GM21717 (cell line): ENCODE results near the gene FBXW10B.
"Not testable (repeated sequence)": the region's sequence is repeated elsewhere in the genome, so short reads cannot be mapped to it uniquely, and the experiment has no call there.

Experiments used
- ATAC-seq: cut with Tn5 transposase; IDR thresholded peaks from one replicate; pipeline ENCODE4 v1.9.1; 2021; ENCODE audit warnings: mild to moderate bottlenecking, moderate library complexity; ENCODE audit not compliant: unreplicated experiment

FBXW10B gene

GRCh38 chr17:15619331-15620058 is at the start of gene FBXW10B:
Gene FBXW10B (minus strand): TSS chr17:15619704. CDS start chr17:15619512, 192 bp downstream.
- ATAC-seq: not testable (repeated sequence)

DNA sequence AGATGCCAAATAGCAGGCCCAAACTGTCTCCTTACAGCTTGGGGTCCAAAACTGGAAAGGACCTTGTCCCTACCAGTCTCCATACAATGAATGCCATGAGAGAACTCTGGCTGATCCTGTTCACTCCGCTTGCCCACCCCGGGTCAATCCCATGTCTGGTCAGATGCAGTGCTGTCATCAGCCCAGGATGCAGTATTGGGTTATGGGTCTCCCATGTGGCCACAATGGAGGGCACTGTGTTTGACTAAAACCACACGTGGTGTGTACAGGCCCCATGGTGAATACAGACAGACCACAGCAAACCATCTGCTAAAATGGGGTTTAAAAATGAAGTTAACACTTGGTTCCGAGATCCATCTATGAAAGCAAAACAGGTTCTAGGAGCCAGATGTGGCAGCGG is 44.2 kb upstream of the FBXW10B start:
- no peak for ATAC-seq

- no peak for ATAC-seq
Observed at GRCh38 chr17:15663176-15663575, 43.7 kb upstream of the FBXW10B start.

DNA sequence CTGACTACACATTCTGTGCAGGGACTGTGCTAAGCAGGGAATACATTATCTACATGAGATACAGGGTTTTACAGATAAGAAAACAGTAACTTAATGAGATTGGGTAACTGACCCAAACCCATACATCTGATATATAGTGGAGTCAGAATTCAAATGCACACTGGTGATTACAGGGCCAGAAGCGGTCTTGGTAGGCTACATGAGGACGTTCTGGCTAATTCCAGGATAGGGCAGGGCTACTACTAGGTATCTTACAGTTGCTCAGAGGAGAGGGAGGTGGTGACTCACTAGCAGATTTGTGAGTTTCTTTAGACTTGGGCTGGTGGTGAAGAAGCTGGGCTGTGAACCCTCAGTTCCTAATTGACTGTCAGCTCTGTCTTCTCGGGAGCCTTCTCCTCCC is 43.2 kb upstream of the FBXW10B start:
- no peak for ATAC-seq

- ATAC-seq: no peak
Observed at GRCh38 chr17:15660077-15660476, 40.6 kb upstream of the FBXW10B start.

- no peak for ATAC-seq
Observed at GRCh38 chr17:15659663-15660062, 40.2 kb upstream of the FBXW10B start.

- ATAC-seq: no peak
Observed at GRCh38 chr17:15659236-15659635, 39.7 kb upstream of the FBXW10B start.

GRCh38 chr17:15658296-15658695 is 38.8 kb upstream of the FBXW10B start:
- ATAC-seq: no peak

DNA sequence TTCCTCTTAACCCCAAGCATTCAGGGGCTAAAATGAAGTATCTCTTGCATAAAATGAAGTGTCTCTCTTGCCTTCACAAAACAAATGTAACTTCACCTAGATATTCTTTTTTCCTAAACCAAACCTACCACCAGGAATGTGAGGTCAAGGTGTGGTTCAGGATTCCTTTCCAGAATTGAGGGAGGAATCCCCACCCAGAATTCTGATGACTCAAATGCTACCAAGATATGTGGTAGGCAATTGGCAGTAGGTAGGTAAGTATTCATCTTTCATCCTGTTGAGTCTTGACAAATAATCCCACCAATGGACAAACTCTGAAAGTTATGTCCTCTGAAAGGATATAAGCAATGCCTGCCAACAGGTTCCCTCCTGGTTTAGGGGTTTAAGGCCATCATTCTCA is 38.4 kb upstream of the FBXW10B start:
- ATAC-seq: no peak

DNA sequence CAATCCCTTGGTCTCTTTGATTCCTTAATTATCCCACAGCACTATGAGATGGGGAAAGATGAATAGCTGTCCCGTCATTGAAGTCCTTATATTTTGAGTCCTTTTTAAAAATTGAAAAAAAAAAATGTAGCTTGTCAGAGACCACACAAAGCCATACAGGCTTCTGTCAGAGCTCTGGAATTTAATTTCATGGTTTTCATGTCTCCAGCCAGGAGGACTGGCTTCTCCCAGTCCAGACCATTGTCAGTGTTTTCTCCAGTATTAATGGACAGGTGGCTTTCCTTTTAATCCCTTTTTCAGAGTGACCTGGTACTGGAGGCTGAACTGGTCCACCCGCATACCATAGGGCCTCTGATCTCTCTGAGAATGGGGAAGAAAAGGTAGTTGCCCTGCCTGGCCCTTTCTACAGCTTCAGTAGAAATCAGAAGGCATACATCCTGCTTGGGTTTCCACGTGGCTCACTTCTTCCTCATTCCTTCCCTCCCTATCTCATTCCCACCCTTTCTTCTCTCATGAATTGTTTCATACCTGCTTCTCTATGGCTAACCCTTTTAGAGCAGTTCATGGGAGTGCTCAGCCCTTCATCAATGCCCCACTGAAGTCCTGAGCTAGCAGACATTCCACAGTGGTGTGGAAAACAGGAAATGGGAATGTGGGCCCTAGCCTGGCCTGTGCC is 35.5 kb upstream of the FBXW10B start:
- ATAC-seq: no peak

DNA sequence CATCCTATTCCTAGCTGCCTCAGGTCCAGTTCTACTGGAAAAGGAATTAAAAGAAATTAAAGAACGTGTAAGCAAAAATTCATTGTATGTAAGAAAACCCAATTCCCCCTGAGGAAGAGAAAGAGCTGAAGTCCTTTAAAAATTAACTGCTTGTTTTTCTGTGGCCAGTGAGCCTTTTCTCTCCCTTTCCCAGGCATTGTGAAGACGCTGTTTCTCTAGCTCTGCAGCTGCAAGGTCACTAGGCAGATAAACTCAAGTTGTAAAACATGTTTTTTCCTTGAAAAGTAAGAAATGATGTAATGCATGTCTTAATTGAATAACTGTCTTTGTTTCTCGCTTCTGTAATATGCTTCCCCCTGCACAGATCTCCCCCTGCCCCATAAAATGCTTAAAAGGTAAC is 34.9 kb upstream of the FBXW10B start:
- ATAC-seq: not testable (repeated sequence)

DNA sequence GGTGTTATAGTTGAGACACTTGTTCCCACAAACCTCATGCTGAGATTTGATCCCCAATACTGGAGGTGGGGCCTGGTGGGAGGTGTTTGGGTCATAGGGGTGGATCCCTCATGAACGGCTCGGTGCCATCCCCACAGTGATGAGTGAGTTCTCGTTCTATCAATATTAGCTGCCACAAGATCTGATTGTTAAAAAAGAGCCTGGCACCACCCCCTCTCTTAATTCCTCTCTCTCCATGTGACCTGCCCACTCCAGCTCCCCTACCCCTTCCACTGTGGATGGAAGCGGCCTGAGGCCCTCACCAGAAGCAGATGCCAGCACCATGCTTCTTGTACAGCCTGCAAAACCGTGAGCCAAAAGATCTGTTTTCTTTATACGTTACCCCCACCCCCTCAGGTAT is 33.5 kb upstream of the FBXW10B start:
- no peak for ATAC-seq

GRCh38 chr17:15651583-15652110 is 32.1 kb upstream of the FBXW10B start:
- no peak for ATAC-seq

- ATAC-seq: no peak
Observed at GRCh38 chr17:15650741-15651582, 31.5 kb upstream of the FBXW10B start.

DNA sequence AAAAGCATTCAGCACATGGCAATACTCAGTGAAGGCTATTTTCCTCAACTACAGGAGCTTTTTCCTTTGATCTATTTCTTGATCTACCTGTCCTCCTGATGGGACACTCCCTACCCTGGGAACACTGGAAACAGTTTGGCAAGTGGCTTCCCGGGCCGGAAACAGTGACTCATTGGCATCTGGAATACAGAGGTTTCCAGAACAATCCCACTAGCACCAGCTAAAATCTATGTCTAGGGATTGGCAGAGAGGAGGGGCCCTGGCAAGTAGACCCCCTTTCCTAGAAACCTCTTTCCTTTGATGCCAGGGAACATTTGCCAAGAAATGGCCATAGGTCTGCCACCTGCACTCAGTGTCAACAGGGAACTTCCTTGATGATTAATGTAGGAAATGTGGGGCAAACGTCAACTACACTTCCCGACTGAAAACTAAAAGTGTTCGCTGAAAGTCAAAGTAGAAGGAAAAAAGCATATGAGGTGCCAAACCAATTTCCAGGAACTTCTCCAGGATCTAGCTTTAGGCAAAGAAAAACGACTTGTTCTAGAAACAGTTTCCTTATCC is 30.4 kb upstream of the FBXW10B start:
- no peak for ATAC-seq

DNA sequence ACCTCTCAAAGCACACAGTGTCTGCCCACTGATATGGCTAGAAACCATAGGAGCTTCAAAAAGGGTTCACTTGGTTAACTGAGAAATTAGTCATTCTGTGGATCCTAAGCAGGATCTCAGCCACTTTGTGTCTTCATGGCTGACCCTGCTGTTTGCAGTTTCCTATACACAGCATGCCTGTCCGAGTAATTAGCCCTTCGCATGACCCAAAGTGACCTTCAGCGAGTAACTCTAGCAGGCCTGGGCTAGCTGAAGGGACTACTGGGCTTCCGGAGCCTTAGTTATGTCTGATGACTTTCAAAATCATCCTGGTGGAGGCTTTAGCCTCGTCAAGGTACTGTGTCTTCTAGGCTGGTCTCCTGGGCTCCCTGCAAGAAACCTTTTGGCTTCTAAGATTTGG is 28.9 kb upstream of the FBXW10B start:
- ATAC-seq: no peak

DNA sequence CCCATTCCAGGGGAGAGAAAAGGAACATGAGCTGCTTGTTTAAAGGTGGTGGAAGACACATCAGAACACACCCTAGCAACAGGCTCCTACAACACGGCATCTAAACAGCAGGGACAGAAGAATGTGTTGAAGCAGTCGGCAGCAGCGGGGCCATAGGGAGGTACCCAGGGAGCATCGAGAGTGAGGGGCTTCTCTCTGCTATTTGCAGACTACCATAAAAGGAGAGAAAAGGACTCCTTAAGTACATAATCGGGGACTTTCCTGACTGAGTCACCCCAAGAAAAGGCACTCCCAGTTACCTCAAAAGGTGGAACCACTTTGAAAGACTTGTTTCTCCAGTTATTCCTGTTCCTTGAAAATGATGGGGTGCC is 26.4 kb upstream of the FBXW10B start:
- not testable (repeated sequence) for ATAC-seq

DNA sequence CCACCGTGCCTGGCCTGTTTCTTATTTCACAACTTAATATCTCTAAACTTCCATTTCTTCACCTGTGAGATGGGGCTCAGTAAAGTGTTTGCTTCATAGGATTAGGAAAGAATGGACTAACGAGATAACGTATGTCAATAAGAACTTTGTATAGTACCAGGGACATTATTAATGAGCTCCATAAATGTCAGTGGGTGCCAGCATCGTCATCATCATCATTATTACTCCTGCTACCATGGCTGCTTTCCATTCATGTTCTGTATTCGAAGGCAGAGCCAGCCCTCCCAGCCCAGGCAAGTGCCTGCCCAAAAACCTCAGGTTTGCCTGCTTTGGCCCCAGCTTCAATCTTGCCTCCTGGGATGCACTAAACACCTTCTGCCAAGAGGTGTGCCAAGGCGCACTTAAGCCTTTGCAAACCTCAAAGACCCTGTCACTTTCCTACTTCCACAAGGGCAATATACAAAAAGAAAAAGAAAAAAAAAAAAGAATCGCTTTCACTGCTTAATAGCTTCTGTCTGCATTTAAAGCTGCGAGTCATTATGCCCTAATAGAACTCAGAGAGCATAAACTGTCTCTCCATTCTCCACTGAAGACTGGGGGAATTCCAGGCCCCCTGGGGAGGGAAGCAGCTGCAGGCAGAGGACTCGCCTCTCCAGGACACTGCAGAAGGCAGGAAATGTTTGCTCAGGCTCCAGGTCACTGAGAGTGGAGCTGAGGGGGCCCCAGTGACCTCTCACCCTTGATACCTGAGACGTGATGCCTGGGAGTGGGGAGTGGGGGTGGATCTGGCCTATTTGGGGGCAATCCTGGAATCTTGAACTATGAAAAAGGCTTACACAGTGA is 25.8 kb upstream of the FBXW10B start:
- not testable (repeated sequence) for ATAC-seq

DNA sequence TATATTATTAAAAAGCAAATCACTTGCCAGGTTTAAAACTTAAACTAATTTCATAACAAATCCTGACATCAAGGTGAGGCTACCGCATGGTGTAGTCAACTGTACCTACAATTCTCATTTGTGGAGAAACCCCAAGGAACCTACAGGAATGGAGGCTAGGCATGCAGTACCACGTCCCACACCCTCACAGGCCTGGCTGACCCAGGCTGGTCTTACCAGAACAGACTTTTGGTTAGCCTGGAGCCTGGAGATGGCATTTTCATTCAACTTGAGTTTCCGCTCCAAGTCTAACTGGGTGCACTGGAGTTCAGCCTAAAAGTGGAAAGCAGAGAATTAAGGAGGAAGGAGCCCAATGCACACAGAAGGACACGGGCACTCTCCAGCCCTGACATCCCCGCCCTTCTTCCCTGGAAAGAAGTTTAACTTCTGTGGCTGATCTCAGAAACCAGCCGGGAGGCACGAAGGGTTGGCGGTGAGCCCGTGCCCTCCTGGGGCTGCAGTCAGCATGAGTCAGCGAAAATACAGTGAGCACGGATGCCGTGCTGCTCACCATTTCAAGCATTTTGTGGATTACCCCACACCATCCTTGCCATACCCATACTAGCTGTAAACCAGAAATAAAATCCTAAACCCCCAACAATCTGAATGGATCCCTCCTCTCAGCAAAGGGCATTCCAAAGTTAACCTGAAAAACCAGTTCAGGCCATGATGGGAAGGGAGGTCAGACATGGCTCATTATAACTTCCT is 23.2 kb upstream of the FBXW10B start:
- not testable (repeated sequence) for ATAC-seq
